Adrenal gland (tissue), 5 donors: ENCODE results near the gene IL12A.

ENCODE experiments used
- POLR2A ChIP-seq, 2 donors: fragments of 450-650 bp; IDR thresholded peaks; one replicate each; pipeline ENCODE4 v1.6.1; 2017; ENCODE audit warnings: antibody characterized with exemption in 2 of 2, mild to moderate bottlenecking in 2 of 2, moderate library complexity in 1 of 2
- TF ChIP-seq, protein P1 (sequence below), 6 experiments: fragments of 450-650 bp in 4 of 6; fragments of 200-600 bp in 2 of 6; sonication (generic) in 1 of 6; IDR thresholded peaks; 1 replicate in 5 of 6; 2 replicates in 1 of 6; pipeline versions ENCODE4 v1.5.1 to v1.8.0; 2016 to 2021; ENCODE audit warnings: antibody characterized with exemption in 6 of 6, mild to moderate bottlenecking in 2 of 6, moderate library complexity in 1 of 6
- donor health status: DM: no; HTN: no; CAD: no.

- TF ChIP-seq, protein P1, sequence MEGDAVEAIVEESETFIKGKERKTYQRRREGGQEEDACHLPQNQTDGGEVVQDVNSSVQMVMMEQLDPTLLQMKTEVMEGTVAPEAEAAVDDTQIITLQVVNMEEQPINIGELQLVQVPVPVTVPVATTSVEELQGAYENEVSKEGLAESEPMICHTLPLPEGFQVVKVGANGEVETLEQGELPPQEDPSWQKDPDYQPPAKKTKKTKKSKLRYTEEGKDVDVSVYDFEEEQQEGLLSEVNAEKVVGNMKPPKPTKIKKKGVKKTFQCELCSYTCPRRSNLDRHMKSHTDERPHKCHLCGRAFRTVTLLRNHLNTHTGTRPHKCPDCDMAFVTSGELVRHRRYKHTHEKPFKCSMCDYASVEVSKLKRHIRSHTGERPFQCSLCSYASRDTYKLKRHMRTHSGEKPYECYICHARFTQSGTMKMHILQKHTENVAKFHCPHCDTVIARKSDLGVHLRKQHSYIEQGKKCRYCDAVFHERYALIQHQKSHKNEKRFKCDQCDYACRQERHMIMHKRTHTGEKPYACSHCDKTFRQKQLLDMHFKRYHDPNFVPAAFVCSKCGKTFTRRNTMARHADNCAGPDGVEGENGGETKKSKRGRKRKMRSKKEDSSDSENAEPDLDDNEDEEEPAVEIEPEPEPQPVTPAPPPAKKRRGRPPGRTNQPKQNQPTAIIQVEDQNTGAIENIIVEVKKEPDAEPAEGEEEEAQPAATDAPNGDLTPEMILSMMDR (IDR thresholded peaks at IDR 0.05), result no peak
- no peak for TF ChIP-seq POLR2A (IDR thresholded peaks at IDR 0.05)
These were observed 24.3 kb upstream of the IL12A start for GRCh38 chr3:159964166-159964973.
